HEK293 (cell line): Measurements from ENCODE around the gene RPS6KB1.

ENCODE experiments used
- FEZF1 ChIP-seq: fragments of 450-650 bp; formaldehyde crosslinking; IDR thresholded peaks from 2 replicates; pipeline ENCODE4 v1.5.1; 2016; ENCODE audit warnings: missing biosample characterization, missing genetic modification characterization
- GFI1B ChIP-seq: fragments of 450-650 bp; formaldehyde crosslinking; IDR thresholded peaks from 2 replicates; pipeline ENCODE4 v1.5.1; 2016; ENCODE audit warnings: missing biosample characterization, missing genetic modification characterization
- GLI4 ChIP-seq: fragments of 450-650 bp; formaldehyde crosslinking; IDR thresholded peaks from 2 replicates; pipeline ENCODE4 v1.5.1; 2016; ENCODE audit warnings: missing biosample characterization, missing genetic modification characterization
- HOXD13 ChIP-seq: sonication (generic); formaldehyde crosslinking; IDR thresholded peaks from 2 replicates; pipeline ENCODE4 v1.8.0; 2022; ENCODE audit warnings: missing genetic modification reagents, borderline replicate concordance
- KLF9 ChIP-seq: fragments of 450-650 bp; formaldehyde crosslinking; IDR thresholded peaks from 2 replicates; pipeline ENCODE4 v1.5.1; 2016; ENCODE audit warnings: missing biosample characterization, missing genetic modification characterization, low read depth
- MEIS1 ChIP-seq: sonication (generic); formaldehyde crosslinking; IDR thresholded peaks from 2 replicates; pipeline ENCODE4 v1.8.1; 2022; ENCODE audit warnings: missing genetic modification reagents, mild to moderate bottlenecking, borderline replicate concordance
- MZF1 ChIP-seq: fragments of 450-650 bp; formaldehyde crosslinking; IDR thresholded peaks from 2 replicates; pipeline ENCODE4 v1.5.1; 2017; ENCODE audit warnings: missing biosample characterization, missing genetic modification characterization, borderline replicate concordance
- PRDM6 ChIP-seq: fragments of 450-650 bp; formaldehyde crosslinking; IDR thresholded peaks from 2 replicates; pipeline ENCODE4 v1.5.1; 2017; ENCODE audit warnings: missing biosample characterization, missing genetic modification characterization
- REPIN1 ChIP-seq: fragments of 450-650 bp; formaldehyde crosslinking; IDR thresholded peaks from 2 replicates; pipeline ENCODE4 v1.5.1; 2017; ENCODE audit warnings: missing biosample characterization, missing genetic modification characterization, low read depth
- SALL2 ChIP-seq: fragments of 450-650 bp; formaldehyde crosslinking; IDR thresholded peaks from 2 replicates; pipeline ENCODE4 v1.5.0; 2017; ENCODE audit warnings: missing biosample characterization, mild to moderate bottlenecking, missing genetic modification characterization, borderline replicate concordance
- SP7 ChIP-seq: fragments of 450-650 bp; formaldehyde crosslinking; IDR thresholded peaks from 2 replicates; pipeline ENCODE4 v1.5.1; 2016; ENCODE audit warnings: missing biosample characterization, missing genetic modification characterization
- YY1 ChIP-seq: fragments of 450-650 bp; formaldehyde crosslinking; IDR thresholded peaks from 2 replicates; pipeline ENCODE4 v1.5.1; 2018; ENCODE audit warnings: missing biosample characterization, missing genetic modification characterization
- ZBTB6 ChIP-seq: fragments of 450-650 bp; formaldehyde crosslinking; IDR thresholded peaks from 2 replicates; pipeline ENCODE4 v1.5.1; 2017; ENCODE audit warnings: missing biosample characterization, missing genetic modification characterization
- ZFP41 ChIP-seq: fragments of 450-650 bp; formaldehyde crosslinking; IDR thresholded peaks from 2 replicates; pipeline ENCODE4 v1.5.1; 2016; ENCODE audit warnings: missing biosample characterization, missing genetic modification characterization, borderline replicate concordance
- ZNF112 ChIP-seq: fragments of 450-650 bp; formaldehyde crosslinking; IDR thresholded peaks from 2 replicates; pipeline ENCODE4 v1.5.0; 2017; ENCODE audit warnings: missing biosample characterization, missing genetic modification characterization
- ZNF138 ChIP-seq: fragments of 450-650 bp; formaldehyde crosslinking; IDR thresholded peaks from 2 replicates; pipeline ENCODE4 v1.5.1; 2016; ENCODE audit warnings: missing biosample characterization, missing genetic modification characterization, borderline replicate concordance
- ZNF155 ChIP-seq: fragments of 450-650 bp; formaldehyde crosslinking; IDR thresholded peaks from 2 replicates; pipeline ENCODE4 v1.5.1; 2016; ENCODE audit warnings: missing biosample characterization, missing genetic modification characterization
- ZNF16 ChIP-seq: fragments of 450-650 bp; formaldehyde crosslinking; IDR thresholded peaks from 2 replicates; pipeline ENCODE4 v1.5.1; 2016; ENCODE audit warnings: low read depth, missing biosample characterization, missing genetic modification characterization
- ZNF169 ChIP-seq: fragments of 450-650 bp; formaldehyde crosslinking; IDR thresholded peaks from 2 replicates; pipeline ENCODE4 v1.5.1; 2016; ENCODE audit warnings: missing biosample characterization, missing genetic modification characterization
- ZNF184 ChIP-seq: fragments of 450-650 bp; IDR thresholded peaks from 2 replicates; pipeline ENCODE4 v1.5.1; 2018; ENCODE audit warnings: missing biosample characterization, mild to moderate bottlenecking, missing genetic modification characterization
- ZNF335 ChIP-seq: fragments of 450-650 bp; formaldehyde crosslinking; conservative IDR thresholded peaks from 2 replicates; pipeline ENCODE4 v1.5.1; 2016; ENCODE audit warnings: missing biosample characterization, missing genetic modification characterization
- ZNF416 ChIP-seq: fragments of 450-650 bp; formaldehyde crosslinking; IDR thresholded peaks from 2 replicates; pipeline ENCODE4 v1.5.1; 2016; ENCODE audit warnings: missing biosample characterization, missing genetic modification characterization
- ZNF423 ChIP-seq: fragments of 450-650 bp; formaldehyde crosslinking; IDR thresholded peaks from 2 replicates; pipeline ENCODE4 v1.5.1; 2016; ENCODE audit warnings: missing biosample characterization, missing genetic modification characterization
- ZNF433 ChIP-seq: fragments of 450-650 bp; formaldehyde crosslinking; IDR thresholded peaks from 2 replicates; pipeline ENCODE4 v1.5.1; 2016; ENCODE audit warnings: missing biosample characterization, missing genetic modification characterization, low read depth
- ZNF501 ChIP-seq: fragments of 450-650 bp; formaldehyde crosslinking; IDR thresholded peaks from 2 replicates; pipeline ENCODE4 v1.5.1; 2016; ENCODE audit warnings: missing biosample characterization, missing genetic modification characterization
- ZNF544 ChIP-seq: fragments of 450-650 bp; formaldehyde crosslinking; IDR thresholded peaks from 2 replicates; pipeline ENCODE4 v1.5.0; 2017; ENCODE audit warnings: missing biosample characterization, missing genetic modification characterization
- ZNF571 ChIP-seq: fragments of 450-650 bp; formaldehyde crosslinking; IDR thresholded peaks from 2 replicates; pipeline ENCODE4 v1.5.0; 2017; ENCODE audit warnings: missing biosample characterization, missing genetic modification characterization
- ZNF580 ChIP-seq: fragments of 450-650 bp; formaldehyde crosslinking; IDR thresholded peaks from 2 replicates; pipeline ENCODE4 v1.5.1; 2016; ENCODE audit warnings: missing biosample characterization, missing genetic modification characterization
- ZNF610 ChIP-seq: fragments of 450-650 bp; formaldehyde crosslinking; IDR thresholded peaks from 2 replicates; pipeline ENCODE4 v1.5.1; 2016; ENCODE audit warnings: missing biosample characterization, missing genetic modification characterization, borderline replicate concordance
- ZNF624 ChIP-seq: fragments of 450-650 bp; formaldehyde crosslinking; IDR thresholded peaks from 2 replicates; pipeline ENCODE4 v1.5.1; 2017; ENCODE audit warnings: missing biosample characterization, missing genetic modification characterization
- ZNF629 ChIP-seq: fragments of 450-650 bp; formaldehyde crosslinking; IDR thresholded peaks from 2 replicates; pipeline ENCODE4 v1.5.1; 2017; ENCODE audit warnings: missing biosample characterization, missing genetic modification characterization
- ZNF843 ChIP-seq: fragments of 450-650 bp; formaldehyde crosslinking; IDR thresholded peaks from 2 replicates; pipeline ENCODE4 v1.5.1; 2016; ENCODE audit warnings: missing biosample characterization, missing genetic modification characterization
- TF ChIP-seq, protein P1 (sequence below): fragments of 450-650 bp; formaldehyde crosslinking; IDR thresholded peaks from 2 replicates; pipeline ENCODE4 v1.5.1; 2016; ENCODE audit warnings: missing biosample characterization, missing genetic modification characterization
- TF ChIP-seq, protein P2 (sequence below): fragments of 450-650 bp; formaldehyde crosslinking; IDR thresholded peaks from 2 replicates; pipeline ENCODE4 v1.5.1; 2016; ENCODE audit warnings: missing biosample characterization, missing genetic modification characterization, borderline replicate concordance

The RPS6KB1 gene

DNA sequence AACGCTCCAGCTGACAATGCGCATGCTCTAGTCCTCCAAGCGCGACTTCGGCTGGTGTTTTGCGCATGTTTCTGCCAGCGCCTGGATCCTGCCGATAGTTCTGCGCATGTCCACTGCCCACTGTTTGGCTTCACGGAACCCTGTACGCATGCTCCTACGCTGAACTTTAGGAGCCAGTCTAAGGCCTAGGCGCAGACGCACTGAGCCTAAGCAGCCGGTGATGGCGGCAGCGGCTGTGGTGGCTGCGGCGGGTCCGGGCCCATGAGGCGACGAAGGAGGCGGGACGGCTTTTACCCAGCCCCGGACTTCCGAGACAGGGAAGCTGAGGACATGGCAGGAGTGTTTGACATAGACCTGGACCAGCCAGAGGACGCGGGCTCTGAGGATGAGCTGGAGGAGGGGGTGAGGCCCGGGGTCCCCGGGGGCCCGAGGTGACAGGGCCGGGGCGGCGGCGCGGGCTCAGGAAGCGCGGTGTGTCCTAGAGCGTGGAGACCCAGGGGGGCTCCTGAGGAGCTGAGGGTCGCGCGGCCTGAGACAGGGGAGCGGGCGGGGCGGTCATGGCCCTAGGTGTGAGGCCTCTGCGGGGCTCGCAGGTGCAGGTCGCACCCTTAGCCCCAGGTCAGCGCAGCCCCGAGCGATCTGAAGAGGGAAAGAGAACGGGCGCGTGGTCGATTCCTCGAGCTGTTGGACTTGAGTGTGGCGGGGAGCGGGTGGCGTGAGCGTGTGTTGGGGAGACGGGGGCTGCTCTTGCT is at the start of gene RPS6KB1, which contains the start of gene TUBD1 (continued):
- TF ChIP-seq, protein P1, sequence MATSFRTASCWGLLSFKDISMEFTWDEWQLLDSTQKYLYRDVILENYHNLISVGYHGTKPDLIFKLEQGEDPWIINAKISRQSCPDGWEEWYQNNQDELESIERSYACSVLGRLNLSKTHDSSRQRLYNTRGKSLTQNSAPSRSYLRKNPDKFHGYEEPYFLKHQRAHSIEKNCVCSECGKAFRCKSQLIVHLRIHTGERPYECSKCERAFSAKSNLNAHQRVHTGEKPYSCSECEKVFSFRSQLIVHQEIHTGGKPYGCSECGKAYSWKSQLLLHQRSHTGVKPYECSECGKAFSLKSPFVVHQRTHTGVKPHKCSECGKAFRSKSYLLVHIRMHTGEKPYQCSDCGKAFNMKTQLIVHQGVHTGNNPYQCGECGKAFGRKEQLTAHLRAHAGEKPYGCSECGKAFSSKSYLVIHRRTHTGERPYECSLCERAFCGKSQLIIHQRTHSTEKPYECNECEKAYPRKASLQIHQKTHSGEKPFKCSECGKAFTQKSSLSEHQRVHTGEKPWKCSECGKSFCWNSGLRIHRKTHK (tag by site-specific recombination): no peak
- TF ChIP-seq MZF1 (tag by site-specific recombination): no peak
- TF ChIP-seq YY1 (tag by site-specific recombination): peak; percentile 89
- no peak for TF ChIP-seq ZNF16 (tag by site-specific recombination)
- TF ChIP-seq SP7 (tag by site-specific recombination): peak; percentile 61; the same call in 1 of the 2 replicates
- 0 out of 2 replicates have a peak, but pooled peaks have one; percentile 51 for TF ChIP-seq ZNF423 (tag by site-specific recombination)
- no peak for TF ChIP-seq GFI1B (tag by site-specific recombination)
- no peak for TF ChIP-seq ZNF624 (tag by site-specific recombination)
- peak; percentile 94 for TF ChIP-seq ZNF335 (tag by site-specific recombination)
- TF ChIP-seq MEIS1: no peak
- TF ChIP-seq ZNF571 (tag by site-specific recombination): no peak
- TF ChIP-seq ZNF433: no peak
- no peak for TF ChIP-seq ZFP41 (tag by site-specific recombination)
- peak; percentile 51; the same call in 1 of the 2 replicates for TF ChIP-seq ZNF843 (tag by site-specific recombination)
- TF ChIP-seq FEZF1: no peak
- TF ChIP-seq ZNF184: no peak
- peak; percentile 12; the same call in 1 of the 2 replicates for TF ChIP-seq ZNF629 (tag by site-specific recombination)
- peak; percentile 97 for TF ChIP-seq ZNF501 (tag by site-specific recombination)
- peak; percentile 39; the same call in 1 of the 2 replicates for TF ChIP-seq KLF9
- TF ChIP-seq HOXD13 (CRISPR knock-in tag): no peak
- no peak for TF ChIP-seq SALL2 (tag by site-specific recombination)
- no peak for TF ChIP-seq GLI4 (tag by site-specific recombination)
- no peak for TF ChIP-seq ZNF544
- no peak for TF ChIP-seq ZNF112 (tag by site-specific recombination)
- TF ChIP-seq PRDM6: no peak
- TF ChIP-seq ZNF610 (tag by site-specific recombination): 0 out of 2 replicates have a peak, but pooled peaks have one; percentile 49
- no peak for TF ChIP-seq ZNF416 (tag by site-specific recombination)
- TF ChIP-seq ZNF169 (tag by site-specific recombination): no peak
- no peak for TF ChIP-seq ZNF580
- TF ChIP-seq REPIN1: no peak
- TF ChIP-seq, protein P2, sequence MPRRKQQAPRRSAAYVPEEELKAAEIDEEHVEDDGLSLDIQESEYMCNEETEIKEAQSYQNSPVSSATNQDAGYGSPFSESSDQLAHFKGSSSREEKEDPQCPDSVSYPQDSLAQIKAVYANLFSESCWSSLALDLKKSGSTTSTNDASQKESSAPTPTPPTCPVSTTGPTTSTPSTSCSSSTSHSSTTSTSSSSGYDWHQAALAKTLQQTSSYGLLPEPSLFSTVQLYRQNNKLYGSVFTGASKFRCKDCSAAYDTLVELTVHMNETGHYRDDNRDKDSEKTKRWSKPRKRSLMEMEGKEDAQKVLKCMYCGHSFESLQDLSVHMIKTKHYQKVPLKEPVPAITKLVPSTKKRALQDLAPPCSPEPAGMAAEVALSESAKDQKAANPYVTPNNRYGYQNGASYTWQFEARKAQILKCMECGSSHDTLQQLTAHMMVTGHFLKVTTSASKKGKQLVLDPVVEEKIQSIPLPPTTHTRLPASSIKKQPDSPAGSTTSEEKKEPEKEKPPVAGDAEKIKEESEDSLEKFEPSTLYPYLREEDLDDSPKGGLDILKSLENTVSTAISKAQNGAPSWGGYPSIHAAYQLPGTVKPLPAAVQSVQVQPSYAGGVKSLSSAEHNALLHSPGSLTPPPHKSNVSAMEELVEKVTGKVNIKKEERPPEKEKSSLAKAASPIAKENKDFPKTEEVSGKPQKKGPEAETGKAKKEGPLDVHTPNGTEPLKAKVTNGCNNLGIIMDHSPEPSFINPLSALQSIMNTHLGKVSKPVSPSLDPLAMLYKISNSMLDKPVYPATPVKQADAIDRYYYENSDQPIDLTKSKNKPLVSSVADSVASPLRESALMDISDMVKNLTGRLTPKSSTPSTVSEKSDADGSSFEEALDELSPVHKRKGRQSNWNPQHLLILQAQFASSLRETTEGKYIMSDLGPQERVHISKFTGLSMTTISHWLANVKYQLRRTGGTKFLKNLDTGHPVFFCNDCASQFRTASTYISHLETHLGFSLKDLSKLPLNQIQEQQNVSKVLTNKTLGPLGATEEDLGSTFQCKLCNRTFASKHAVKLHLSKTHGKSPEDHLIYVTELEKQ (tag by site-specific recombination): peak; percentile 0; the same call in 1 of the 2 replicates
- TF ChIP-seq ZBTB6 (tag by site-specific recombination): no peak
- TF ChIP-seq ZNF138 (tag by site-specific recombination): no peak
- TF ChIP-seq ZNF155: no peak
